ENCODE data around the gene PYGO1.
A peak's percentile ranks its signal among the peaks of the same experiment; 100 is the strongest.
"Not testable (repeated sequence)": the region's sequence is repeated elsewhere in the genome, so short reads cannot be mapped to it uniquely, and the experiment has no call there.

PYGO1 gene, protein sequence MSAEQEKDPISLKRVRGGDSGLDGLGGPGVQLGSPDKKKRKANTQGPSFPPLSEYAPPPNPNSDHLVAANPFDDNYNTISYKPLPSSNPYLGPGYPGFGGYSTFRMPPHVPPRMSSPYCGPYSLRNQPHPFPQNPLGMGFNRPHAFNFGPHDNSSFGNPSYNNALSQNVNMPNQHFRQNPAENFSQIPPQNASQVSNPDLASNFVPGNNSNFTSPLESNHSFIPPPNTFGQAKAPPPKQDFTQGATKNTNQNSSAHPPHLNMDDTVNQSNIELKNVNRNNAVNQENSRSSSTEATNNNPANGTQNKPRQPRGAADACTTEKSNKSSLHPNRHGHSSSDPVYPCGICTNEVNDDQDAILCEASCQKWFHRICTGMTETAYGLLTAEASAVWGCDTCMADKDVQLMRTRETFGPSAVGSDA

GRCh38 chr15:55588070-55588814, at the start of gene PYGO1:
Gene PYGO1, minus strand, starts transcription at chr15:55588345. Its CDS starts 462 bp downstream, at chr15:55587883.
- DNase-seq = peak; percentile 13

DNA sequence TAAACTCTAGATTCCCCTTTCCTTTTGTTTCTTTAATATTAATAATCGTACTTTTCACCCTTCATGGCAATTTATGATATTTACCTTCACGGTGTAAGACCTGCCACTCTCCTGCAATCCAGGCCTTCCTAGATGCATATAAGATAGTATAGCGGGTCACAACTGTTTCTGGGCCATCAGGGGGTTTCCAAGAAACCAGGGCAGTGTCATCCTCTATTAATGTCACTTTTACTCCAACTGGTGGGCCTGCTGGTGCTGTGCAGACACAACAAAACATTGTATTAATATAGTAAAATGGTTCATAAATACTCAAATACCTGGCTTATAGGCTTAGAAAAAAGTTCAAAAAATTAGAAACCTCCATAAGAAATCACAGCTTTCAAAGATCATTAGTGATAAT, 48.9 kb upstream of the PYGO1 start:
- DNase-seq = no peak

DNA sequence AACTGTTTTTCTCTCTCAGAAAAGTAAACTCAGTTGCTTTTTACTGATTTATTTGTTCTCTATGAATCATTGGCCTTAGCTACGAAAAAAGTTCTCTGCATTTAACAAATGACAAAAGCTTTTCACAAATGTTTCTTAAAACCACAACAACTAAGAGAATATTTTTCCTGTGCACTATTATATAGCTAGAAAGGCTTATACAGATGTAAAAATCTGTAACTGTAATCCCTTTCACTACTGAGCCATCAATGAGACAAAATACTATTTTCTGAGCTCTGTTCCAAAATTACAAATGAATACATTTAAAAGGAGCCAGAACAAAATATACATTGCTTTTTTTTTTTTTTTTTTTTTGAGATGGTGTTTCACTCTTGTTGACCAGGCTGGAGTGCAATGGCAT, 45.6 kb upstream of the PYGO1 start:
- no peak for DNase-seq

DNA sequence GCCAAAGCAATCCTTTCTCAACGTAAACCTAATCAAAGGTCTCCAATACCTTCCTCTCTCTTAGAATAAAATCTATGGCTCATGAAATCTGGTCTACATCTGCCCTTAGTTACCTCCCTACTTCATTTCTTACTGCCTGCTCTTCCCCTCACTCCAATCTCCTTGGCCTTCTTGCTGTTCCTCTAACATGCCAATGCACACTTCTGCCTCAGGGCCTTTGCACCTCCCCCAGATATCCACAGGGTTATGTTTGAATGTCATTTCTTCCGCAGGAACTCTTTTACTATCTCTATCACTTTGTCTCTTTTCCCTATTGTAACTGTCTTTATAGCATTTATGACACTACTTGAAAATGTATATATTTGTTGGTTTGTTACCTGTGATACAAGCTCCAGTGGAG, 44.3 kb upstream of the PYGO1 start:
- no peak for DNase-seq

- no peak for DNase-seq
Measured at GRCh38 chr15:55630858-55631257, 42.7 kb upstream of the PYGO1 start.

GRCh38 chr15:55628369-55628730, 40.2 kb upstream of the PYGO1 start:
- DNase-seq = no peak

GRCh38 chr15:55627730-55628368, 39.7 kb upstream of the PYGO1 start:
- no peak for DNase-seq

GRCh38 chr15:55619783-55620182, 31.6 kb upstream of the PYGO1 start:
- no peak for DNase-seq

DNA sequence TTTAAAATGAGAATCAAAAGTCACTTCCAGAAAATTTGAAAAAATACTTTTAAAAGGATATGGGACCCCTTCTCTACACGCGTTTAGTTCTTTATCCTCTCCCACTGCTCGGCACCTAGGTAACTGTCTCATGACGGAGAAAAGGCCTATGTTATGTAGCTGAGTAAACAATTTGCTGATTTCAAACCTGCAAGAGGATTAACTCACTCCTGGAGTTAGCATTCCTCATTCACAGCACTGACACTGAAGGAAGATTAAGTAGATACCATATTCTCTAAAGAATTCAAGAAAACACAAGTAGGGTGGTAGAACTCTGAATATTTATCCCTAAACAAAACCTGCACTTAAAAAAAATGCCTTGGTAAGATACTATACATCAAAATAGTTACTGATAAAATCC, 30.2 kb upstream of the PYGO1 start:
- no peak for DNase-seq

DNA sequence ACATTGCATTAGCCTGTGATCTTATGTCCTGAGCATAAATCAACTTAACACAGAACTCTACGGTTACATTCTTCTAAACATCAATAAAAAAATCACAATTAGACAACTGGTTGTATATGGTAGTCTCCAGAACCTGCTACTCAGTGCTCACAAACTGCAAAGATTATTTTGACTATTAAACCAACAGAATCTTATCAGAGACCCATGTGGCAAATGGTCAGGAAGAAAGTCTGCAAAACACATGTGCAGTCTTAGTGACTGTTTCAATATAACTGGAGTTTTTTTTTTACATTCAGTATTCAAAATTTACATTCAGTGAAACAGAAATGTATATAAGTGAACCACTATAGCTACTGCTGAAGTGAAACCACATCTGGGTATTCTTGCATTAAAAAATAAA, 27.3 kb upstream of the PYGO1 start:
- DNase-seq = no peak

DNA sequence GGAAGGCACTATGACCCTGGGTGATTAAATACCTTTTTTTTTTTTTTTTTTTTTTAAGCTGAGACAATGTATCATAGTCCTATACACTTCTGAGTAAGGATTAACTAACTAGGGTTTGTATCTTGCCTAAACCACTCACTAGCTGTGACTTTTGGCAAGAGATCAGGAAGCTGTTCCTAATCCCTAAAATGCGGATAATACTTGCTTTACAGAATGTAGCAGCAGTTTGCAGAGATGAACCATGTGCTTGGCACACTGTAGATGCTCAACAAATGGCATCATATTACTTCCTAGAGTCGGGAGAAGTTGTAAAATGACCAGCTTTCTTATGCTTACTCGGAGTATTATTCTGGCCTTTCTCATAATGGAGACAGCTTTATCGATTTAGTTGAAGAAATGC, 25.6 kb upstream of the PYGO1 start:
- no peak for DNase-seq

DNA sequence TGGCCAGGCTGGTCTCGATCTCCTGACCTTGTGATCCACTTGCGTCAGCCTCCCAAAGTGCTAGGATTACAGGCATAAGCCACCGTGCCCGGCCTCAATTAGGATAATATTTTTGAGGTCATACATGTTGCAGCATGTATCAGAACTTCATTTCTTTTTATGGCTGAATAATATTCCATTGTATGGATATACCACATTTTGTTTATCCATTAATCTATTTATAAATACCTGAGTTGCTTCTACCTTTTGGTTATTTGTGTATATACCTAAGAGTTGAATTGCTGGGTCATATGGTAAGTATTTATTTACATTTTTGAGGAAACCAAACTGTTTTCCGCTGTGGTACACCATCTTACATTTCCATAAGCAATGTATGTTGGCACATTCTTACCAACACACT, 18.1 kb upstream of the PYGO1 start:
- no peak for DNase-seq

DNA sequence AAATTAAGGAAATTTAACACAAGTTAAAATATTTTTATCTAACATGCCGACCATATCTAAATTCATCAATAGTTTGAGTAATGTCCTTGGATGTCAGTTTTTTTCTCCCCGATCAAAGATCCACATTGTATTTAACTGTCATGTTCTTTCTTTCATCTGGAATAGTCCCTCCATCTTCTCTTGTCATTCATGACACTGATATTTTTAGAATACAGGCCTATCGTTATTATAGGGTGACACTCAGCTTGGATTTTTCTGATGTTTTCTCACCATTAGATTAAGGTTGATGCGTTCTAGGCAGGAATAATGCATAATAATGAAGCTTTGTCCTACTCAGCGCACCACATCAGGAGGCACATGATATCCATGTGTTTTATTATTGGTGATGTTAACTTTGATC, 13.2 kb upstream of the PYGO1 start:
- DNase-seq = no peak

- DNase-seq = no peak
Measured at GRCh38 chr15:55599439-55599838, 11.3 kb upstream of the PYGO1 start.

- not testable (repeated sequence) for DNase-seq
Measured at GRCh38 chr15:55593019-55593418, 4.9 kb upstream of the PYGO1 start.

GRCh38 chr15:55590788-55591187, 2.6 kb upstream of the PYGO1 start:
- no peak for DNase-seq

GRCh38 chr15:55589287-55589686, 1.1 kb upstream of the PYGO1 start:
- no peak for DNase-seq

GRCh38 chr15:55588815-55589115, 620 bp upstream of the PYGO1 start:
- DNase-seq = no peak

GRCh38 chr15:55587321-55588069, 650 bp downstream of the PYGO1 start:
- peak; percentile 2 for DNase-seq

DNA sequence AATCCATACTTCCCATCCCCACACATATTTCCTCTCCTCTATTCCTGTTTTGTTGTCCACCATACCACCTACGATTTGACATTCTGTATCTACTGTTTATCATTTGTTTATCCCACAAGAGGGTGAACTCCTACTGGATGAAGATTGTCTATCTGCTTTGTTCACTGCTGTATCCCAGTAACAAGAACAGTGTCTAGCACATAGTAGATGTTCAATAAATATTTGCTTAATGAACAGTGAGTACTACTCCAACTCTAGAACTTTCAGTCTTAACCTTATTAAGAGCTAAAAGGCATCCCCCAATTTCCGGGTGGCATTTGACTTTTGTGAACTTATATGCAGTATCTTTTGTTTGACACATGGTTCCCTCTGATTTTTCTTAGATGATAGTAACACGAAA, 1.3 kb downstream of the PYGO1 start:
- no peak for DNase-seq

- DNase-seq = no peak
Measured at GRCh38 chr15:55576943-55577342, 11.2 kb downstream of the PYGO1 start.

DNA sequence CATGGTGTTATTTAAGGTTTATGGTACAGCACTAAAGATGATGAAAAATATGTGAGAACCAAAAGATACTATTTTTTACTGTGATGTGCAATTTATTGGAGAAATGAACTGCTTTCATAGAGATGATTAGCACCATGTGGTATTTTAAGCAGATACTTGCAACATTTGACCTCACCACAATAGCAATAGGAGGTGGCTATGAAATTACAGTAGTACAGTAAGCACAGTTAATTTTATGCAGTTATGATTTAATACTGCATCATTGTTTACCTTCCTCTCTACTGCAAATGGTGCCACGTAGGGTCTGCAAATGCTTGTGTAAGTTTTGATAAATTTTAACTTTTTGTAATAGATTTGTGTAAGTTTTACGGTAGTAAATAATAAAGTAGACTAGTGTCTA, 14.0 kb downstream of the PYGO1 start:
- DNase-seq = no peak

DNA sequence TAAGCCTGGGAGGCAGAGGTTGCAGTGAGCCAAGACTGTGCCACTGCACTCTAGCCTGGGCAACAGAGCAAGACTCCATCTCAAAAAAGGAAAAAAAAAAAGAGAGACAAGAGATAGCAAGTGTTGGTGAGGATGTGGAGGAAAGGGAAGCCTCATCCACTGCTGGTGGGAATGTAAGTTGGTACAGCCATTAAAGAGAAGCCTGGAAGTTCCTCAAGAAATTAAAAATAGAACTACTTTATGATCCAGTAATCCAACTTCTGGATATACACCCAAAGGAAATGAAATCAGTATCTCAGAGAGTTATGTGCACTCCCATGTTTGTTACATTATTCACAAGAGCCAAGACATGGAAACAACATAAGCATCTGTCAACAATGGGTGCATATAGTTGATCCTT, 14.9 kb downstream of the PYGO1 start:
- DNase-seq = no peak
